ENCODE measurements around the gene TRIP6.
"Not testable (repeated sequence)": the region's sequence is repeated elsewhere in the genome, so short reads cannot be mapped to it uniquely, and the experiment has no call there.

Gene TRIP6

GRCh38 chr7:100910443-100910842, 43.3 kb downstream of the TRIP6 start:
- not testable (repeated sequence) for DNase-seq (ENCODE audit: extremely low read depth in 1 of 2, low read depth in 1 of 2)

GRCh38 chr7:100911484-100911883, 44.3 kb downstream of the TRIP6 start:
- DNase-seq (ENCODE audit: extremely low read depth in 1 of 2, low read depth in 1 of 2) = no peak

GRCh38 chr7:100914208-100914878, 47.2 kb downstream of the TRIP6 start:
- no peak for DNase-seq (ENCODE audit: extremely low read depth in 1 of 2, low read depth in 1 of 2)

- DNase-seq (ENCODE audit: extremely low read depth in 1 of 2, low read depth in 1 of 2) = no peak
Measured at GRCh38 chr7:100914879-100915447, 47.8 kb downstream of the TRIP6 start.

- DNase-seq (ENCODE audit: extremely low read depth in 1 of 2, low read depth in 1 of 2) = not testable (repeated sequence)
Measured at GRCh38 chr7:100919335-100919734, 52.1 kb downstream of the TRIP6 start.

- not testable (repeated sequence) for DNase-seq (ENCODE audit: extremely low read depth in 1 of 2, low read depth in 1 of 2)
Measured at GRCh38 chr7:100919779-100920437, 52.7 kb downstream of the TRIP6 start.

GRCh38 chr7:100921039-100921438, 53.9 kb downstream of the TRIP6 start:
- no peak for DNase-seq (ENCODE audit: extremely low read depth in 1 of 2, low read depth in 1 of 2)
